Measurements from ENCODE around the gene PIEZO1.

PIEZO1 gene

DNA sequence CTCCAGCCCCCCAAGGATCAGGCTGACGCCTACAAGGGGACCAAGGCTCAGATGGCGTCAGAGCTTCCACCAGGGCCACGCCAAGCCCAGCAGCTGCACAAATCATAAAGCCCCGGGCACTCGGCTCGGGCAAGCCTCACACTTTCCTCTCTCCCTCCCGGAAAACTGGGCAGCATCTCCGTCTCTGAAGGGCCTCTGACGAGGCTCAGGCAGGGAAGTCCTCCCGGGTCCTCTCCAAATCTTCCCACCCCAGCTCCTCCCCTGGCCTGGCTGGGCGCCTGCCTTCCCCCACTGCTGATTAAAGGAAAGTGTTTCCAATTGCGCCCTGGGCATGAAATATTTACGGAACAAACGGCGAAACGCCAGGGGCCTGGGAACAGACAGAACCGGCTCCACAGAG is 38.5 kb downstream of the PIEZO1 start:
- H3K36me3 Mint-ChIP-seq, result no peaks in the 10 kb centered on the region
- no peak overlapping the region for H3K4me3 Mint-ChIP-seq
- H3K9me3 Mint-ChIP-seq, result no peaks in the 10 kb centered on the region
- H3K27ac Mint-ChIP-seq, result no peak overlapping the region
- H3K4me1 Mint-ChIP-seq, result peaks cover 28% of the 10 kb centered on the region
- no peaks in the 10 kb centered on the region for H3K27me3 Mint-ChIP-seq

DNA sequence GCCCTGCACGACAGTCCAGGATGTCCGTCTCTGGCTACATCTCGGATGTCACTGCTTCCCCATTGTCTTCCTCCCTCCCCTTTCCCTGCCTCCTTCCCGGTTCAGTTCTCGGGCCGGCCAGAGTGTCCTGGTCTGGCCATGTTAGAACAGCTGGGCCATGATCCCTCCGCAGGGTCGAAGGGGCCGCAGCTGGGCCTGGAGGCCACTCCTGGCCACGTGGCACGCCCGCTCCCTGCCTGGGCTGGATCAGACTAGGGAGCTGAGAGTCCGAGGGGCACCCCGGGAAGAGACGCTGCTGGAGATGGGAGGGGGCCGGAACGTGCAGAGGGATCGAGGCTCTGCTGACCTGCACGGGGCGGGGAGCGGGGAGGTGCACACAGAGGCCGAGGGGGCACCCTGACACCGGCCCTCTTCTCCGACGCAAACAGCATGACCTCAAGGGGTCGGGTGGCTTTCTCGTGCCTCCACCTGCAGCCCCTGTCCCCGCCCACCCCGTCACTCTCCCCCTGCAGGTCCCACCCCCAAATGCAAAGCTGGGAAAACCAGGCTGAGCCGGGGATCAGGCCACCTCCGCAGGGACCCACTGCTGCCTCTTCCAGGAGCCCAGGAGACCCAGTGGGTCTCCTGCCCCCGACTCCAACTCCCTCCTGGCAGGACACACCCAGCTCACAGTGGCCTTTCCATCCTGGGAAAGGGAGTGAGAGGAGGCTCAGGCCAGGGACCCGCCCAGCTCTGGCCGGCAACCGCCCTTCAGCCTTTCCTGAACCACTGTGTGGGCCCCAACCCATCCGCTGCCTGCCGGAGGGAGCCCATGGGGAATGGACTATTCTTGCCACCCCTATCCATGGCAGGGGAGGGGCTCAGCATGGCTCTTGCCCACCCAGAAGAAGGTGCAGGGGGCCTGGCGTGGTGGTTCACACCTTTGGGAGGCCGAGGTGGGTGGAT is 40.2 kb downstream of the PIEZO1 start:
- H3K27ac Mint-ChIP-seq, result peak overlapping the region; percentile 46
- H3K27me3 Mint-ChIP-seq, result no peaks in the 10 kb centered on the region
- H3K9me3 Mint-ChIP-seq, result no peaks in the 10 kb centered on the region
- peaks cover 28% of the 10 kb centered on the region for H3K4me1 Mint-ChIP-seq
- no peak overlapping the region for H3K4me3 Mint-ChIP-seq
- H3K36me3 Mint-ChIP-seq, result no peaks in the 10 kb centered on the region

DNA sequence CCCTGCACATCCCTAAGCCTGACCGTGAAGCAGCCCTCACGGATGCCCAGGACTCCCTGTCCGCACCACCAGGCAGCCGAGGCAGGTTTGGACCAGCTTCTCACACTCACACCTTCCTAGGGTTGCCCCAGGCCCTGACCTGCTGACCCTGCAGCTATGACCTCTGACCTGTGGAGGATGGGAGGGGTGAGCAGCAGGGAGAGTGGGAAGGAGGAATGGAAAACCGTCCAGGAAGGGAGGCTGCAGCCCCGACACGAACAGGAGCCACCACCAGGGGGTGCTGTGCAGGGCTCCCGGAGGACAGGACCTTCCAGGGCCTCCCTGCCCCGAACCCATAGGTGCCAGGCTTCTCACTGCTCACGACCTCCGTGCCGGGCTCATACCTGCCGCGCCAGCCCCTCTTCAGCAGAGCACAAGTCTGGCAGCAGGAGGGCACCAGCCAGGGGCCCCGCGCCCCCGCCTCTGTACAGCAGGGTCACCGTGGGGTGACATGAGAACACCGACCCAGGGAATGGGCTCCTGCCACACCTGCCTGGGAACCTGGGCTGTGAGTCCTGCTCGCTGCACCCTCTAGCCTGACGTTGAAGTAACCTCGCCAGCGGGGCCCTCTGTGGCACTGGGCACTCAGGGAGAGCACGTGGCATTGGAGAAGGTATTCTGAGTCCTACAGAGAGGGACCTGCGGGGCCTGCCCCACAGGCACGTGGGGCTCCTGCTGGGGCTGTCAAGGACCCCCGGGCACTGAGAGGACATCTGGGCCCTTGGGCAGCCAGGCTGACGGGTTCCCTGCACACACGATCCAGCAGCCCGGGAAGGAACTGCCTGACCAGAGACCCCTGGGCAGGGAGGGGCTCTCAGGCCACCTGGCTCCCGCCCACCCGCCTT is 41.1 kb downstream of the PIEZO1 start:
- H3K9me3 Mint-ChIP-seq, result no peaks in the 10 kb centered on the region
- H3K27me3 Mint-ChIP-seq, result no peaks in the 10 kb centered on the region
- H3K4me1 Mint-ChIP-seq, result peaks cover 28% of the 10 kb centered on the region
- H3K4me3 Mint-ChIP-seq, result no peak overlapping the region
- no peak overlapping the region for H3K27ac Mint-ChIP-seq
- no peaks in the 10 kb centered on the region for H3K36me3 Mint-ChIP-seq

DNA sequence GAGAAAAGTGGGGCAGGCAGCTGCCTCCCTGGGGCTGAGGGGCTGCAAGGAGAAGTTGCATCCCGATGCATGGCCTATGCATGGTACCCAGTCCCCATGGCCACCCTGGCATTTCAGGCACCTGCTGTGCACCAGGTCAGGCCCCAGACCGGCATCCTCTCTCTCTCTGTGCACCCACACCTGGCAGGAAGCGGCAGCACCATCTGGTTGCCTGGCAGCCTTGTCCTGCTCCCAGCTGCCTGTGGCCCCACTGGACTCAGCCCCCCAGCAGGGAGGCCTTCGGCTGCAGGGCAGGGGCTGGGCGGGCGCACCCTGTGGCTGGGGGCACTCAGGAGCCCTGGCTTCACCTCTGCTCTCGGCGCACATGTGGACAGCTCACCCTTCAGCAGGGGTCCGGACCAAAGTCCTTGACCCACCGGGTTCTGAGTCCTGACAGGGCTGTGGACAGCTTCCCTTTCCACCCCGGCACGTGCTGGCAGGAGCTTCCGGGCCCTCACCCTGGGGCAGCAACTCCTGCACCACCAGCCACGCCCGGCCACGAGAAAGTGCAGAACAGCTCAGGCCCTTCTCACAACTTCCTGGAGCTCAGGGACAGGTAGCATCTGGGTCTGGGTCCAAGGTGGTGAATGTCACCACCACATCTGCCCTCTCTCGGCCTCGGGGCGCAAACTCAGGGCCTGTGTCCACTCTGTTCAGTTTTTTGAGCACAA is 42.0 kb downstream of the PIEZO1 start:
- no peak overlapping the region for H3K4me3 Mint-ChIP-seq
- no peaks in the 10 kb centered on the region for H3K36me3 Mint-ChIP-seq
- no peaks in the 10 kb centered on the region for H3K27me3 Mint-ChIP-seq
- peaks cover 28% of the 10 kb centered on the region for H3K4me1 Mint-ChIP-seq
- no peak overlapping the region for H3K27ac Mint-ChIP-seq
- no peaks in the 10 kb centered on the region for H3K9me3 Mint-ChIP-seq

DNA sequence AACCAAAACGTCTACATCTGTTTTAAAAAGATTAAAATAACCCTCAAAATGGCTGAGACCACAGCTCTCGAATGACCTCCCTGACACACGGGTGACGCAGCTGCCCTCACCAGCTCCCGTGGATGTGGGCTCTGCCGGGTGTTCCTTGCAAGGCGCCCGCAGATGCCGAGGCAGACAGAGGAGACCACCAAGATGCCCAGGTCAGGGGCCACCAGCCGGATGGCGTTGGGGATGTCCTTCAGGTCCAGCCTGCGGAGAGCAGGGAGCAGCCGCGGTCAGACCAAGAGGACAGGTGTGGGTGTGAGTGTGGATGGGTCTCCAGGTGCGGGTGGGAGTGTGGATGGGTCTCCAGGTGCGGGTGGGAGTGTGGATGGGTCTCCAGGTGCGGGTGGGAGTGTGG is 43.7 kb downstream of the PIEZO1 start:
- H3K9me3 Mint-ChIP-seq, result no peaks in the 10 kb centered on the region
- no peak overlapping the region for H3K27ac Mint-ChIP-seq
- H3K36me3 Mint-ChIP-seq, result no peaks in the 10 kb centered on the region
- H3K27me3 Mint-ChIP-seq, result no peaks in the 10 kb centered on the region
- H3K4me3 Mint-ChIP-seq, result no peak overlapping the region
- peaks cover 24% of the 10 kb centered on the region for H3K4me1 Mint-ChIP-seq

DNA sequence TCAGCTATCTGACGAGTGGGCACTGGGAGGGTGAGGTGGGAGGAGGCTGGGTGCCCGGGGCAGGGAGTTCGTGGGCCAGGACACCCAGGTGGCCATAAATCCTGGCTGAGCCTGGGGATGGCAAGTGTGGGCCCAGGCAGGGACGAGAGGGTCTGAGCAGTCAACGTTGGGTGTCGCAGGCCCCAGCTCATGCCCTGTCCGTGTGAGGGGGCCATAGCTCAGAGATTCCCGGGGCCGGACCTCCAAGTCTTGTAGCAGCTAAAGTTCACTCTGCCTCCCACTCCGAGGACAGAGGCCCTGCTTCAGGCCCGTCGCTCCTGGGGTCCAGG is 44.3 kb downstream of the PIEZO1 start:
- no peaks in the 10 kb centered on the region for H3K27me3 Mint-ChIP-seq
- H3K4me1 Mint-ChIP-seq, result peaks cover 19% of the 10 kb centered on the region
- no peak overlapping the region for H3K27ac Mint-ChIP-seq
- H3K4me3 Mint-ChIP-seq, result no peak overlapping the region
- H3K36me3 Mint-ChIP-seq, result no peaks in the 10 kb centered on the region
- H3K9me3 Mint-ChIP-seq, result no peaks in the 10 kb centered on the region

DNA sequence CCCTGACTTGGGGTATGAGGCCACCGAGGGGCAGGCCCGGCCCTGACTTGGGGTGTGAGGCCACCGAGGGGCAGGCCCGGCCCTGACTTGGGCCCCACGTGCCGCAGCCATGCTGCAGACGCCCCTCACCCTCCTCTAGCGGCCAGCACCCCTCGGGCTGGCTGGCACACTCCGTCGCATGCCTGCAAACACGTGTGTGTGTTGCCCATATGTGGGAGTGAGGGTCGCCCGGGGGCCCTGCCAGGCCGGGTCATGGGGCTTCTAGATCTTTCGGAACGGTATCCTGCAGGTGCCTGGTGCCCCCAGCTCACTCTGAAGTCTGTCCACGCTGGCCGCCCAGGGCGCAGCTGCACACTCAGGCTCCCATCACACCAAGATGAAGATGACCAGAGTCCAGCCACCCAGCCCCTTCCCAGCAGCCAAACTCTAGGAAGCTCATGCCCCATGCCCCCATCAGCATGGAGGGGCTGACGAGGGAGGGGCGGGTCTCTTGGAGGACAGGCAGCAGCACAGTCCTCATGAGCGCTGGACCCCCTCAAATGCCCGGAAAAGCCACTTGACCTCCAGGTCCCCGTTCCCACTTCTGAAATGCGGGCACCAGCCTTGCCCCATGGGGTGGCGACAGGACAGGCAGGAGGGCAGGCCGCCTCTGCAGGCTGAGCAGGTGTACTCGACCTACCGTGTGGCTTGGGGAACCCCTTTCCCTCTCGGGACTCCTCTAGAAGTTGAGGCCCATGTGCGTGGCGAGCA is 44.9 kb downstream of the PIEZO1 start:
- Mint-ChIP-seq H3K9me3 (no peaks in the 10 kb centered on the region), H3K4me1 (peaks cover 14% of the 10 kb centered on the region), H3K4me3 (no peak overlapping the region), H3K27me3 (no peaks in the 10 kb centered on the region), H3K27ac (no peak overlapping the region), H3K36me3 (no peaks in the 10 kb centered on the region)

DNA sequence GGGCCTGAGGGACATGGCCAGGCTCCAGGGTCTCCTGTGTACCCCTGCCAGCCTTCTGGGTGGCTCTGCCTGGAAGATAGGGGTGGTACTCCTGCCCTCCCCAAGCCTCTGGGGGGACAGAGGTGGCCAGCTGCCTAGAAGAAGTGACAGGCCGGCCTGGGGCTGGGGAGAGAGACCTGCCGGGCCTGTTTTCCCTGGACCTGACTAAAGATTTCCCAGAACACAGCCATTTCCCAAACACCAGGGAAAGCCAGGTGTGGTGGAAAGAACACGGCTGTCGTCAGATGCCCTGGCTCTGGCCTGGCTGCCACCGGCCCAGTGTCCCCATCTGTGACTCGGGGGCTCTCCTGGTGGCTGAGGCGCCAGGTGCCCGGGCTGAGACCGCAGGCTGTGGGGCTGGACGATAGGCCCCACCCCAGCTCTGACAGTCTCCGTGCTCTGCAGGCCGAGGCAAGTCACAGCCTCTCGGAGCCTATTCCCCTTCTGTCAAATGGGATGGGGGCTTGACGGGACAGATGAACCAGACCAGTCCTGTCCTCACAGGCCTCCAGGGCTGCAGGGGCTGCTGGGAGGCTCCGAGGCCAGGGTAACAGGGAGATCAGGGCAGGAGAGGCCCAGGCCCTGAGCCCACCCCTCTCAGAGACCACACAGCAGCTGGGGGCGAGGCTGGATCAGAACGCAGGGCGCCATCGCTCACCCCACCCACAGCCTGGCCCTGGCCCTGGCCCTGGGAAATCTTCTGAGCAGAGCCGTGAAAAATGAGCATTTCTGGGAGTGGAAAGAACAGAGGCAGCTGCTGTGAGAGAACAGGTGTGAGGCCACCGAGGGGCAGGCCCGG is 45.7 kb downstream of the PIEZO1 start:
- no peaks in the 10 kb centered on the region for H3K9me3 Mint-ChIP-seq
- H3K27ac Mint-ChIP-seq, result no peak overlapping the region

DNA sequence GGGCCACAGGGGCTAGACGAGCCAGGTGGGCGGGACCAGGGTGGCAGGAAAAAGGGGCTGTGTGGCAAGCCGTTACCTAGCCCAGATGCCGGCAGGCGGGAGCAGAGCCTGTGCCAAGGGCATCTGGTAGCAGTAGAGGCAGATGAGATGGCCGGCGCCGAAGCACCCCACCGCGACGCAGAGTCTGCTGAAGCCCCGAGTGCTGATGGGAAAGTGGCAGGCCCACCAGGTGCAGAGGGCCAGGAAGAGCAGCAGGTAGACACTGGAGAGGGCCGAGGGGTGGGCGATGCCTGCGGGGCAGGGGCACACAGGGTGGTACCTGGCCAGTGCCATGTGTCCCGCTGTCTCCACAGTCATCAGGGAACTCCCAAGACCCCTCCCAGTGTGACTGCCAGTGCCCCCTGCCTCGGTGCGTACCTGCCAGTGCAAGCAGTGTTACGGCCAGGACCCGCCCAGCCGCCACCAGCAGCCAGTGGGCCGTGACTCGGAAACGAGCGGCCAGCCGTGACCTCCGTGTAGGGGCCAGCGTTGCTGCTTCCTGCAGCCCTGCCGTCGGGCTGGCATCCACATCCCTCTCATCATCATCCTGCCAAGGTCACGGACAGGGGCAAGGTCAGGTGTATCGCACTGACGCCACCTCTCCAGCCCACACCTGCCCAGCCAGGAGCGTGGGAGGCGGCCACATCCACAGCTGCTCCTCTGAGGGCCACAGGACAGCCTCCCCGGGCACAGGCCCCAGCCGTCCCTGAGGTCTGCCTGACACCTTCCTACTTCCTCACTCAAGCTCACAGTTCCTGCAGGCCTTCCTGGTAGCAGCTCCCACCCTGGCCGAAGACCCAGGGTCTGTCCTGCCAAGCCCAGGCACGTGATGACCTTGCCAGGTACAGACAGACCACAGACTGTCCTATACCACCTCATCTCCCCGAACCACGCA is 46.6 kb downstream of the PIEZO1 start:
- H3K36me3 Mint-ChIP-seq, result no peaks in the 10 kb centered on the region
- no peaks in the 10 kb centered on the region for H3K27me3 Mint-ChIP-seq
- H3K9me3 Mint-ChIP-seq, result no peaks in the 10 kb centered on the region
- no peak overlapping the region for H3K4me3 Mint-ChIP-seq
- H3K27ac Mint-ChIP-seq, result peak overlapping the region; percentile 77
- H3K4me1 Mint-ChIP-seq, result peaks cover under 1% of the 10 kb centered on the region

More for the DNA sequence above, 45.7 kb downstream of the PIEZO1 start:
- Mint-ChIP-seq H3K36me3 (no peaks in the 10 kb centered on the region), H3K27me3 (no peaks in the 10 kb centered on the region), H3K4me3 (no peak overlapping the region), H3K4me1 (peaks cover 9% of the 10 kb centered on the region)

DNA sequence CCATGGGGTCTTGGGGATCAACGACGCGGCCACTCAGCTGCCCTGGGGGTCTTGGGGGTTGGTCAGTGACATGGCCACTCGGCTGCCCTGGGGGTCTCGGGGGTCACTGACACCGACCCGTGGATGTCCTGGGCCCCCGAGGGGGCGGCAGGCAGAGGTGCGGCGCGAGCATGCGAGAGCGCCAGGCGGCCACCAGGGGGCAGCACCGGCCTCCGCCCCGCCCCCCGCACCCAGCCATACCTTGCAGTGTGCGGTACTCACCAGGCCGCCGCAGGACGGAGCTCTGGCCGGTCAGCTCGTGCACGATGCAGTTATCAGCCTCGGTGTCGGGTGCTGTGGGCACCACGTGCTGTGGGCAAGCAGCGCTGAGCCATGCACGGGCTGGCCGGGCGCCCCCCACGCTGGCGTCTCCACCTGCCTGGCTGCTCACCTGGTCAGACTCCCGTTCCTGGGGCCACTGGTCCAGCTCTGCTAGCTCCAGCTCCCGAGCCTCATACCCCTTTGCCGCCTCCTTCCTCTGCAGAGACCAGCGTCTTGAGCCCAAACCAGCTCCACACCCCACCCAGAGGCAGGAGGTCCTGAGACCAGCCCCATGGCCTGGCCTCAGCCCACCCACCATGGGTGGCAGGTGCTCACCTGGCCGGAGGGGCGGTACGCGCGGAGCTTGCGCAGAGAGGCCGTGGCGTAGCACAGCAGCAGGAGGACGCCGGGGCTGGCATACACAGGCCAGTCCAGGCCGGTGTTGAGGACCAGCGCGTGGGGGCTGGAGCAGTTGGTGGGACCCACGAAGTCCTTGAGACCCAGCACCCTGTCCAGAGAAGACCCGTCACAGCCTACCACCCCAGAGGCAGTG is 47.5 kb downstream of the PIEZO1 start:
- Mint-ChIP-seq H3K4me1 (no peaks in the 10 kb centered on the region), H3K36me3 (no peaks in the 10 kb centered on the region), H3K4me3 (no peak overlapping the region), H3K27ac (peak overlapping the region; percentile 35), H3K9me3 (no peaks in the 10 kb centered on the region), H3K27me3 (no peaks in the 10 kb centered on the region)

DNA sequence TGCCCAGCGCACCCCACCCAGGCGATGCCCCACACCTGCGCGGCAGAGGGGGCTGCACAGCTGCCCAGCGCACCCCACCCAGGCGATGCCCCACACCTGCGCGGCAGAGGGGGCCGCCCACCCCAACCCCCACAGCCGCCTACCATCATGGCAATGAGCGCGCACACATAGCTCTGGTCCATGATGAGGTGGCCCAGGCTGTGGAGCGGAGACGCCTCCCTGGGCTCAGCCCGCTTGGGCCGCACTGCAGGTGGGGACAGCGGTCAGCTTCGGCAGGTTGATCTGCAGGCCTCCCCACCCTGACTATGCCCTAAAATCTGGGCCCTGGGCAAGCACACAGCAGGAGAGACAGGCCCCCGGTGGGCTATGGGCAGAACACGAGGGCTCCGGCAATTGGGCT is 48.5 kb downstream of the PIEZO1 start:
- Mint-ChIP-seq H3K27me3 (no peaks in the 10 kb centered on the region), H3K36me3 (no peaks in the 10 kb centered on the region), H3K27ac (no peak overlapping the region), H3K4me1 (no peaks in the 10 kb centered on the region), H3K9me3 (no peaks in the 10 kb centered on the region), H3K4me3 (no peak overlapping the region)

DNA sequence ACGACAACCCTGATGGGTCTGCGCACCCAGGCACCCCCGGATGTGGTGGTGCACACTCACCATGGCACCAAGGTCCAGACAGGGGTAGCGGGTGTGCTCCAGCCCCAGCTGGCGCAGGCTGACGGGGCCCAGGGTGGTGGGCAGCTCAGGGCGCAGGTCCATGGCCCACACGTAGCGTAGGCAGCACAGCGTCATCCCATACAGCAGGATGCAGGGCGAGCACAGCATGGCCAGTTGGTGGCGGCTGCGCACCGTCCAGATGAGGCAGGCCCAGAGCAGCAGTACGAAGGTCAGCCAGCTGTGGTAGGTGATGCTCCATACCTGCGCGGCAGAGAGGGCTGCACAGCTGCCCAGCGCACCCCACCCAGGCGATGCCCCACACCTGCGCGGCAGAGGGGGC is 48.9 kb downstream of the PIEZO1 start:
- H3K27me3 Mint-ChIP-seq, result no peaks in the 10 kb centered on the region
- H3K36me3 Mint-ChIP-seq, result no peaks in the 10 kb centered on the region
- H3K27ac Mint-ChIP-seq, result no peak overlapping the region
- no peaks in the 10 kb centered on the region for H3K9me3 Mint-ChIP-seq
- H3K4me1 Mint-ChIP-seq, result no peaks in the 10 kb centered on the region
- no peak overlapping the region for H3K4me3 Mint-ChIP-seq

DNA sequence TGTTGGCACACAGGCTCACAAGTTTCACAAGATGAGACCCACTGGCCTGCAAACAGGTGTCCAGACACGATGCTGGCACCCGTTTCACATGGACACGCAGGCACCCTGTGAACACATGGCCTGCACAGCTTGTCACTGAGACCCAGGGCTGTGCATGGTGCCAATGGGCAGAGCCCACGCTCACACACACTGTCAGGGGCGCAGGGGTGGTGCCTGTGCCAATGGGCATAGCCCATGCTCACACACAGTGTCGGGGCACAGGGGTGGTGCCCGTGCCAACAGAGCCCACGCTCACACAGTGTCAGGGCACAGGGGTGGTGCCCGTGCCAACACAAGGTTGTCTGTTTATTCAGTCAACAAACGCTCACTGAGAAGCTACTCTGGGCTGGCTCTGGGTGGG is 49.4 kb downstream of the PIEZO1 start:
- H3K4me3 Mint-ChIP-seq, result no peak overlapping the region
- no peaks in the 10 kb centered on the region for H3K36me3 Mint-ChIP-seq
- no peaks in the 10 kb centered on the region for H3K27me3 Mint-ChIP-seq
- no peak overlapping the region for H3K27ac Mint-ChIP-seq
- no peaks in the 10 kb centered on the region for H3K4me1 Mint-ChIP-seq
- no peaks in the 10 kb centered on the region for H3K9me3 Mint-ChIP-seq
